Measurements from ENCODE around the gene HTR4.

HTR4 gene

DNA sequence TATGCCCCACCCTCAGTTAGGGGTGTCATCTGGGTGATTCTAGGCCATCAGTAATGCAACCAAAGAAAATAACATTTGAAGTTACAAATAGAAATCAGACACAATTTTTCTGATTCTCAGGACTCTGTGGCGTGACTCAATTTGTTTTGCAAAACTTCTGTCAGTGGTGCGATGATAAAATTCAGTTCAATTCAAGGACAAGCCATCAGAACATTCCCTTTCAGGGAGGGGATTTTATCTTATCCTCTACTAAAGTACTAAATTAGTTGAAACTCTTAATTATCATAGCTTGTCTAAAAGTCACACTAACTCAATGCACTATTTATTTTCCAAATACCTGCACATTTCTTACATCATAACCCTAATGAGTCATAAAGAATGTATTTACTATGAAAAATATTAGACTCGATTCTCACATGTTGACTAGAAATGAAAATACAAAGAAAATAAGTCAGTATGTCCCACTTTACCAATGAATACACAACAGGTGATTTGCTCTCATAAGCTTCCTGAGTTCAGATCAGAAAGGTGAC lies 28.2 kb downstream of the HTR4 start:
- Histone ChIP-seq H3K4me3 (ENCODE audit: low read depth, low read length) (no peak overlapping the region), H4K12ac (ENCODE audit: low read depth, low read length) (no peak overlapping the region), H3K4me1 (ENCODE audit: control insufficient read depth in 1 of 2, insufficient read depth in 2 of 2, low read length in 2 of 2) (peaks cover 4 to 8% of the 10 kb centered on the region in 2 experiments), H2BK5ac (ENCODE audit: low read depth, low read length, poor library complexity) (no peak overlapping the region), H3K27ac (ENCODE audit: low read depth, low read length) (no peak overlapping the region), H3K36me3 (ENCODE audit: control insufficient read depth in 1 of 2, insufficient read depth in 2 of 2, low read length in 2 of 2) (no peaks in the 10 kb centered on the region), H2BK12ac (ENCODE audit: low read length) (no peak overlapping the region), H3K4ac (ENCODE audit: low read depth, low read length) (no peak overlapping the region), H4K91ac (ENCODE audit: low read depth, low read length) (no peak overlapping the region), H3K9me3 (ENCODE audit: insufficient read depth, low read depth, low read length) (no peaks in the 10 kb centered on the region), H3K9ac (ENCODE audit: low read length) (no peak overlapping the region), H3K14ac (ENCODE audit: low read length) (no peak overlapping the region), H2AFZ (ENCODE audit: insufficient read depth, low read length, poor library complexity) (no peak overlapping the region), H2AK5ac (ENCODE audit: low read length) (no peak overlapping the region), H3K79me2 (ENCODE audit: control insufficient read depth, insufficient read depth, low read length, poor library complexity) (no peaks in the 10 kb centered on the region), H3K27me3 (ENCODE audit: insufficient read depth, low read length) (no peaks in the 10 kb centered on the region), H3K18ac (ENCODE audit: low read length) (no peak overlapping the region), H3K4me2 (ENCODE audit: low read length) (no peak overlapping the region), H2BK120ac (ENCODE audit: insufficient read depth, low read length, poor library complexity) (no peak overlapping the region), H3K23ac (ENCODE audit: low read length) (no peak overlapping the region), H3K79me1 (ENCODE audit: low read length) (peaks cover 2% of the 10 kb centered on the region), H4K8ac (ENCODE audit: low read depth, low read length) (no peak overlapping the region)
- no CpG with 5 or more reads among the region's 3 CpGs for WGBS (ENCODE audit: extremely low coverage, insufficient coverage, insufficient read length)
- peak; percentile 22 to 72 for DNase-seq

DNA sequence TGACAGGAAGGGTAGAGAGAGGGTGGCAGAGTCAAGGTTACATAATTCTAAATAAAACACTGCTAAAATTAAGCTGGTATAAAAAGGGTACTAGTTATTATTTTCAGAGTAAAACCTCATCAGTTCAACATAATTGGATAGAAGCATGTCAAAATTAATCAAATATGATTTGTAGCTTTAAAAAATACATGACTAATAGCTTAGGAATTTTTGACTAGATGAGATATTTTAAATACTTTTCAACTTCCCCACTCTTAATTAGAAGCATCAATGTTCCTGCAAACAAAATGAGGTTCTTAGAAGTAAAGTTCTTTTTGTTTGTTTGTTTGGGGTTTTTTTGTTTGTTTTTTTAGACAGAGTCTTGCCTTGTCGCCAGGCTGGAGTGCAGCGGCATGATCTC lies 29.1 kb downstream of the HTR4 start:
- Histone ChIP-seq H3K4me3 (ENCODE audit: low read depth, low read length) (no peak overlapping the region), H2BK120ac (ENCODE audit: insufficient read depth, low read length, poor library complexity) (no peak overlapping the region), H3K27me3 (ENCODE audit: insufficient read depth, low read length) (no peaks in the 10 kb centered on the region), H3K9me3 (ENCODE audit: insufficient read depth, low read depth, low read length) (no peaks in the 10 kb centered on the region), H3K27ac (ENCODE audit: low read depth, low read length) (no peak overlapping the region), H4K91ac (ENCODE audit: low read depth, low read length) (peak overlapping the region; percentile 2), H4K12ac (ENCODE audit: low read depth, low read length) (no peak overlapping the region), H3K9ac (ENCODE audit: low read length) (no peak overlapping the region), H3K4me1 (ENCODE audit: control insufficient read depth in 1 of 2, insufficient read depth in 2 of 2, low read length in 2 of 2) (peaks cover 4 to 8% of the 10 kb centered on the region in 2 experiments), H3K79me2 (ENCODE audit: control insufficient read depth, insufficient read depth, low read length, poor library complexity) (no peaks in the 10 kb centered on the region), H2BK12ac (ENCODE audit: low read length) (no peak overlapping the region), H3K18ac (ENCODE audit: low read length) (no peak overlapping the region), H3K79me1 (ENCODE audit: low read length) (peaks cover 2% of the 10 kb centered on the region), H3K36me3 (ENCODE audit: control insufficient read depth in 1 of 2, insufficient read depth in 2 of 2, low read length in 2 of 2) (no peaks in the 10 kb centered on the region), H3K4me2 (ENCODE audit: low read length) (no peak overlapping the region), H3K14ac (ENCODE audit: low read length) (no peak overlapping the region), H2AK5ac (ENCODE audit: low read length) (no peak overlapping the region), H3K4ac (ENCODE audit: low read depth, low read length) (no peak overlapping the region), H3K23ac (ENCODE audit: low read length) (no peak overlapping the region), H4K8ac (ENCODE audit: low read depth, low read length) (no peak overlapping the region), H2AFZ (ENCODE audit: insufficient read depth, low read length, poor library complexity) (no peak overlapping the region), H2BK5ac (ENCODE audit: low read depth, low read length, poor library complexity) (no peak overlapping the region)
- DNase-seq, result no peak
- WGBS (ENCODE audit: extremely low coverage, insufficient coverage, insufficient read length), result no CpG with 5 or more reads among the region's 2 CpGs

DNA sequence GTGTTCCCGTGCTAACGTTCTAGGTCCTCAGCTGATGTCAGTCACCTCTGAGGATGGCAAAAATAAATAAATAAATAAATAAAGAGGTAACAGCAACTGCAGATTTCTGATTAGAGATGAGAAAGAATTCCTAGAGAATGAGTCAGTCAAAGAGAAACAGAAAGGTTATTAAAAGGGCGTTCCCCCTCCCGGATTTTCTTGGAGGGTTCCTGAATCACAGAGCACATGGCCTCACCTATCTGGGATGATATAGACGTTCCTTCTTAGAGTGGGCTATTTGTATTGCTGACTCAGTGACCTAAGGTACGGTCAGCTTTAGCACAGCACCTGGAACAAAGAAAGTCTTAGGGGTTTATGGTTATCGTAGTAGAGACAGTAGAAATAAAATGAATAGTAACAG lies 30.6 kb downstream of the HTR4 start:
- Histone ChIP-seq H3K27ac (ENCODE audit: low read depth, low read length) (peak overlapping the region; percentile 77), H3K23ac (ENCODE audit: low read length) (no peak overlapping the region), H3K4me2 (ENCODE audit: low read length) (no peak overlapping the region), H3K9ac (ENCODE audit: low read length) (no peak overlapping the region), H4K8ac (ENCODE audit: low read depth, low read length) (no peak overlapping the region), H3K14ac (ENCODE audit: low read length) (no peak overlapping the region), H2BK120ac (ENCODE audit: insufficient read depth, low read length, poor library complexity) (no peak overlapping the region), H4K91ac (ENCODE audit: low read depth, low read length) (no peak overlapping the region), H2AFZ (ENCODE audit: insufficient read depth, low read length, poor library complexity) (no peak overlapping the region), H3K4me3 (ENCODE audit: low read depth, low read length) (no peak overlapping the region), H4K12ac (ENCODE audit: low read depth, low read length) (no peak overlapping the region), H3K36me3 (ENCODE audit: control insufficient read depth in 1 of 2, insufficient read depth in 2 of 2, low read length in 2 of 2) (no peaks in the 10 kb centered on the region), H3K79me1 (ENCODE audit: low read length) (peaks cover 2% of the 10 kb centered on the region), H3K27me3 (ENCODE audit: insufficient read depth, low read length) (no peaks in the 10 kb centered on the region), H3K79me2 (ENCODE audit: control insufficient read depth, insufficient read depth, low read length, poor library complexity) (no peaks in the 10 kb centered on the region), H3K9me3 (ENCODE audit: insufficient read depth, low read depth, low read length) (no peaks in the 10 kb centered on the region), H3K4me1 (ENCODE audit: control insufficient read depth in 1 of 2, insufficient read depth in 2 of 2, low read length in 2 of 2) (peaks cover 4 to 8% of the 10 kb centered on the region in 2 experiments), H2AK5ac (ENCODE audit: low read length) (no peak overlapping the region), H3K4ac (ENCODE audit: low read depth, low read length) (no peak overlapping the region), H3K18ac (ENCODE audit: low read length) (no peak overlapping the region), H2BK5ac (ENCODE audit: low read depth, low read length, poor library complexity) (no peak overlapping the region), H2BK12ac (ENCODE audit: low read length) (no peak overlapping the region)
- DNase-seq, result peak in 1 of 2 donors; percentile 46
- no CpG with 5 or more reads among the region's 7 CpGs for WGBS (ENCODE audit: extremely low coverage, insufficient coverage, insufficient read length)

DNA sequence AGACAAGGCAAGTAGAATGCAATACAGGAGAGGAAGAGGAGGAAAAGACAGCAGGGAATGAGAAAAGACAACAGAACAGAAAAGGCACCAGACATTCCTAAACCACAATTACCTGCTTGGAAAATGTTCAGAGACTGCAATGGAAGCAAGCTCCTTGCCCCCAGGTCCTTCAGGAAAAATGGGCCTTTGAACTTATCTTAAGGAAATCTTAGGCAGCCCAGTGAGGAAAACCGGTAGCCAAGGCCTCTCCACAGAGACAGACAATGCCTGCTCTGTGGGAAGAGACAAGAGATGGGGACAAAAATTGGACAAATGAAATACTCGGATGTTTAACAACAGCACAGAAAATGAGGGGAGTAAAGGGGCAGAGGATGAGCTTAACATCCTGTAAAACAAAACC lies 31.2 kb downstream of the HTR4 start:
- Histone ChIP-seq H3K4me2 (ENCODE audit: low read length) (no peak overlapping the region), H3K27me3 (ENCODE audit: insufficient read depth, low read length) (no peaks in the 10 kb centered on the region), H3K79me1 (ENCODE audit: low read length) (peaks cover 2% of the 10 kb centered on the region), H3K9ac (ENCODE audit: low read length) (no peak overlapping the region), H3K4me3 (ENCODE audit: low read depth, low read length) (no peak overlapping the region), H3K23ac (ENCODE audit: low read length) (no peak overlapping the region), H4K8ac (ENCODE audit: low read depth, low read length) (no peak overlapping the region), H3K4me1 (ENCODE audit: control insufficient read depth in 1 of 2, insufficient read depth in 2 of 2, low read length in 2 of 2) (peaks cover 4 to 8% of the 10 kb centered on the region in 2 experiments), H3K79me2 (ENCODE audit: control insufficient read depth, insufficient read depth, low read length, poor library complexity) (no peaks in the 10 kb centered on the region), H3K9me3 (ENCODE audit: insufficient read depth, low read depth, low read length) (no peaks in the 10 kb centered on the region), H3K14ac (ENCODE audit: low read length) (no peak overlapping the region), H4K91ac (ENCODE audit: low read depth, low read length) (no peak overlapping the region), H2AFZ (ENCODE audit: insufficient read depth, low read length, poor library complexity) (no peak overlapping the region), H3K36me3 (ENCODE audit: control insufficient read depth in 1 of 2, insufficient read depth in 2 of 2, low read length in 2 of 2) (no peaks in the 10 kb centered on the region), H3K27ac (ENCODE audit: low read depth, low read length) (peak overlapping the region; percentile 77), H2BK120ac (ENCODE audit: insufficient read depth, low read length, poor library complexity) (no peak overlapping the region), H4K12ac (ENCODE audit: low read depth, low read length) (no peak overlapping the region), H2BK5ac (ENCODE audit: low read depth, low read length, poor library complexity) (no peak overlapping the region), H2BK12ac (ENCODE audit: low read length) (no peak overlapping the region), H3K4ac (ENCODE audit: low read depth, low read length) (no peak overlapping the region), H3K18ac (ENCODE audit: low read length) (no peak overlapping the region), H2AK5ac (ENCODE audit: low read length) (no peak overlapping the region)
- DNase-seq, result peak; percentile 61 to 76
- no CpG with 5 or more reads among the region's 2 CpGs for WGBS (ENCODE audit: extremely low coverage, insufficient coverage, insufficient read length)

Measured in trophoblast cell (in vitro differentiated cells and primary cell).